IgD-negative memory B cell (primary cell): ENCODE measurements around the gene ERAS. TPM values are rescaled to one million over a fixed set of nuclear protein-coding genes. Genes with fewer than 3 reads are reported as not detected.

ENCODE experiments used
- H3K27ac Mint-ChIP-seq, 3 donors: one replicate each; pipeline ENCODE4 v1.8.0; 2020 to 2022; ENCODE audit warnings: mild to moderate bottlenecking in 3 of 3, mixed read lengths in 3 of 3, moderate library complexity in 1 of 3
- H3K27me3 Mint-ChIP-seq: one replicate; pipeline ENCODE4 v1.8.0; 2021; ENCODE audit warnings: mixed read lengths
- H3K36me3 Mint-ChIP-seq: one replicate; pipeline ENCODE4 v1.8.0; 2020; ENCODE audit warnings: mild to moderate bottlenecking, mixed read lengths
- H3K4me1 Mint-ChIP-seq, 3 donors: one replicate each; pipeline ENCODE4 v1.8.0; 2020 to 2022; ENCODE audit warnings: mixed read lengths in 3 of 3, mild to moderate bottlenecking in 1 of 3
- H3K4me3 Mint-ChIP-seq, 4 donors: one replicate each; pipeline ENCODE4 v1.8.0; 2020 to 2022; ENCODE audit warnings: mild to moderate bottlenecking in 4 of 4, mixed read lengths in 4 of 4, moderate library complexity in 3 of 4
- H3K9me3 Mint-ChIP-seq, 3 donors: one replicate each; pipeline ENCODE4 v1.8.0; 2020 to 2021; ENCODE audit warnings: mixed read lengths in 3 of 3, mild to moderate bottlenecking in 1 of 3
- polyA plus RNA-seq: library from polyadenylated mRNA; unstranded; fragments of 300-500 nt; fragmentation: Illumina TruSeq; gene quantifications from one replicate; pipeline ENCODE4 v1.2.3, GENCODE V29; 2021

The ERAS gene
- polyA plus RNA-seq, 1 donor from 2014 or later: not detected

GRCh38 chrX:48790477-48790876 is 35.8 kb upstream of the ERAS start:
- peaks cover 13% of the 10 kb centered on the region for H3K27me3 Mint-ChIP-seq
- peaks cover 0 to 3% (median 1%) of the 10 kb centered on the region in 3 donors for H3K4me1 Mint-ChIP-seq
- no peak overlapping the region for H3K4me3 Mint-ChIP-seq
- H3K36me3 Mint-ChIP-seq: no peaks in the 10 kb centered on the region
- H3K27ac Mint-ChIP-seq: no peak overlapping the region
- no peaks in the 10 kb centered on the region for H3K9me3 Mint-ChIP-seq

GRCh38 chrX:48791063-48791820 is 35.1 kb upstream of the ERAS start:
- no peaks in the 10 kb centered on the region for H3K9me3 Mint-ChIP-seq
- peaks cover 11% of the 10 kb centered on the region for H3K27me3 Mint-ChIP-seq
- no peak overlapping the region for H3K4me3 Mint-ChIP-seq
- H3K27ac Mint-ChIP-seq: no peak overlapping the region
- H3K4me1 Mint-ChIP-seq: peaks cover 0 to 3% (median 1%) of the 10 kb centered on the region in 3 donors
- no peaks in the 10 kb centered on the region for H3K36me3 Mint-ChIP-seq

- Mint-ChIP-seq H3K27me3 (peaks cover 7% of the 10 kb centered on the region), H3K27ac (peak overlapping the region in 1 of 3 donors; percentile 13), H3K9me3 (no peaks in the 10 kb centered on the region), H3K4me1 (peaks cover 0 to 3% (median 1%) of the 10 kb centered on the region in 3 donors), H3K4me3 (no peak overlapping the region), H3K36me3 (no peaks in the 10 kb centered on the region)
These were observed 34.1 kb upstream of the ERAS start for GRCh38 chrX:48792219-48792618.

GRCh38 chrX:48793935-48794334 is 32.4 kb upstream of the ERAS start:
- H3K27ac Mint-ChIP-seq: peak overlapping the region in 1 of 3 donors; percentile 6
- peak overlapping the region in 1 of 4 donors; percentile 4 for H3K4me3 Mint-ChIP-seq
- peaks cover 0 to 1% (median 0%) of the 10 kb centered on the region in 3 donors for H3K4me1 Mint-ChIP-seq
- H3K27me3 Mint-ChIP-seq: peaks cover 2% of the 10 kb centered on the region
- no peaks in the 10 kb centered on the region for H3K36me3 Mint-ChIP-seq
- H3K9me3 Mint-ChIP-seq: no peaks in the 10 kb centered on the region

- H3K27me3 Mint-ChIP-seq: peaks cover 2% of the 10 kb centered on the region
- no peaks in the 10 kb centered on the region for H3K4me1 Mint-ChIP-seq
- H3K27ac Mint-ChIP-seq: peak overlapping the region in 1 of 3 donors; percentile 6
- no peaks in the 10 kb centered on the region for H3K9me3 Mint-ChIP-seq
- no peaks in the 10 kb centered on the region for H3K36me3 Mint-ChIP-seq
- H3K4me3 Mint-ChIP-seq: peak overlapping the region in 1 of 4 donors; percentile 4
These were observed 31.9 kb upstream of the ERAS start for GRCh38 chrX:48794340-48794910.

- no peaks in the 10 kb centered on the region for H3K9me3 Mint-ChIP-seq
- H3K4me1 Mint-ChIP-seq: no peaks in the 10 kb centered on the region
- H3K27ac Mint-ChIP-seq: no peak overlapping the region
- no peaks in the 10 kb centered on the region for H3K27me3 Mint-ChIP-seq
- H3K4me3 Mint-ChIP-seq: no peak overlapping the region
- H3K36me3 Mint-ChIP-seq: no peaks in the 10 kb centered on the region
These were observed 31.3 kb upstream of the ERAS start for GRCh38 chrX:48794911-48795515.

- Mint-ChIP-seq H3K4me1 (peaks cover 0 to 10% (median 6%) of the 10 kb centered on the region in 3 donors), H3K36me3 (peaks cover 4% of the 10 kb centered on the region), H3K4me3 (peak overlapping the region in 1 of 4 donors; percentile 29), H3K27me3 (no peaks in the 10 kb centered on the region), H3K9me3 (no peaks in the 10 kb centered on the region), H3K27ac (no peak overlapping the region)
These were observed 28.0 kb upstream of the ERAS start for GRCh38 chrX:48798318-48798717.

- Mint-ChIP-seq H3K4me1 (peaks cover 4 to 10% (median 6%) of the 10 kb centered on the region in 3 donors), H3K9me3 (no peaks in the 10 kb centered on the region), H3K4me3 (peak overlapping the region; percentile 81 to 96 (median 93)), H3K27ac (peak overlapping the region; percentile 92 to 99 (median 95)), H3K36me3 (peaks cover 4% of the 10 kb centered on the region), H3K27me3 (peaks cover 1% of the 10 kb centered on the region)
These were observed 25.6 kb upstream of the ERAS start for GRCh38 chrX:48800574-48801279.

GRCh38 chrX:48801280-48802088 is 24.8 kb upstream of the ERAS start, which contains the start of gene HDAC6:
HDAC6 (plus strand) TSS chrX:48802067; CDS start chrX:48802693, 626 bp downstream.
- Mint-ChIP-seq H3K4me1 (peaks cover 4 to 10% (median 8%) of the 10 kb centered on the region in 3 donors), H3K9me3 (no peaks in the 10 kb centered on the region), H3K27me3 (peaks cover 1% of the 10 kb centered on the region), H3K27ac (peak within 1 kb of the TSS; percentile 92 to 99 (median 95)), H3K36me3 (peaks cover 4% of the 10 kb centered on the region), H3K4me3 (peak within 1 kb of the TSS; percentile 81 to 96 (median 93))

- peaks cover 4% of the 10 kb centered on the region for H3K36me3 Mint-ChIP-seq
These were observed 24.0 kb upstream of the ERAS start for GRCh38 chrX:48802089-48802904.

GRCh38 chrX:48802905-48803200 is 23.5 kb upstream of the ERAS start:
- Mint-ChIP-seq H3K27ac (peak overlapping the region in 2 of 3 donors; percentile 92 to 95), H3K4me1 (peaks cover 4 to 10% (median 8%) of the 10 kb centered on the region in 3 donors), H3K4me3 (peak overlapping the region in 3 of 4 donors; percentile 35 to 95 (median 81)), H3K9me3 (no peaks in the 10 kb centered on the region), H3K36me3 (peaks cover 4% of the 10 kb centered on the region), H3K27me3 (peaks cover 1% of the 10 kb centered on the region)

More at GRCh38 chrX:48802089-48802904, 24.0 kb upstream of the ERAS start:
- peaks cover 1% of the 10 kb centered on the region for H3K27me3 Mint-ChIP-seq
- H3K9me3 Mint-ChIP-seq: no peaks in the 10 kb centered on the region
- peak overlapping the region; percentile 81 to 96 (median 93) for H3K4me3 Mint-ChIP-seq
- H3K27ac Mint-ChIP-seq: peak overlapping the region; percentile 92 to 99 (median 95)
- H3K4me1 Mint-ChIP-seq: peaks cover 4 to 10% (median 8%) of the 10 kb centered on the region in 3 donors

GRCh38 chrX:48806081-48806480 is 20.2 kb upstream of the ERAS start:
- H3K36me3 Mint-ChIP-seq: peaks cover 3% of the 10 kb centered on the region
- H3K27ac Mint-ChIP-seq: no peak overlapping the region

GRCh38 chrX:48813644-48814043 is 12.7 kb upstream of the ERAS start:
- H3K36me3 Mint-ChIP-seq: peaks cover 2% of the 10 kb centered on the region
- no peaks in the 10 kb centered on the region for H3K9me3 Mint-ChIP-seq
- no peak overlapping the region for H3K27ac Mint-ChIP-seq
- no peak overlapping the region for H3K4me3 Mint-ChIP-seq
- H3K27me3 Mint-ChIP-seq: no peaks in the 10 kb centered on the region
- no peaks in the 10 kb centered on the region for H3K4me1 Mint-ChIP-seq

More at GRCh38 chrX:48806081-48806480, 20.2 kb upstream of the ERAS start:
- Mint-ChIP-seq H3K4me1 (peaks cover 4 to 5% (median 5%) of the 10 kb centered on the region in 3 donors), H3K27me3 (peaks cover 1% of the 10 kb centered on the region), H3K9me3 (no peaks in the 10 kb centered on the region), H3K4me3 (no peak overlapping the region)
